Urinary bladder (tissue), 4 donors: ENCODE data around the gene OR9I1. TPM values are rescaled to one million over a fixed set of nuclear protein-coding genes. Genes with fewer than 3 reads are reported as not detected.

Experiments used
- DNase-seq: peaks from one replicate; pipeline ENCODE4 v3.0.0-alpha.2; 2015; ENCODE audit errors: extremely low spot score
- H3K27ac ChIP-seq: one replicate; pipeline ENCODE4 v1.5.1; 2013; ENCODE audit warnings: low read depth, mild to moderate bottlenecking, moderate library complexity
- H3K36me3 ChIP-seq: one replicate; pipeline ENCODE4 v1.6.1; 2013; ENCODE audit warnings: mild to moderate bottlenecking, moderate library complexity; ENCODE audit not compliant: insufficient read depth
- H3K4me1 ChIP-seq: one replicate; pipeline ENCODE4 v1.6.1; 2013; ENCODE audit warnings: mild to moderate bottlenecking, moderate library complexity; ENCODE audit not compliant: insufficient read depth
- H3K4me3 ChIP-seq: one replicate; pipeline ENCODE4 v1.5.1; 2013; ENCODE audit warnings: low read depth, low read length
- WGBS: extraction: QIAGEN DNeasy Blood & Tissue Kit; methylation state at CpG from one replicate; pipeline ENCODE4 v1.1.7; 2013; 5-methylcytosine and 5-hydroxymethylcytosine counted together
- polyA plus RNA-seq: library from polyadenylated mRNA; stranded (reverse); fragments of 200-250 nt; gene quantifications from one replicate; pipeline ENCODE4 v1.2.3, GENCODE V29; 2013
- total RNA-seq: library from RNA; depleted of rRNA; stranded (reverse); fragments of >200 nt; gene quantifications from one replicate; pipeline ENCODE4 v1.2.3, GENCODE V29; 2014
- donor health status: healthy with polysubstance abuse.
- donor health status: healthy.

OR9I1 gene
- total and polyA plus RNA-seq, 2 donors: not detected

- no peak overlapping the region for H3K27ac ChIP-seq
- WGBS: 85% methylated on average over 1 of the region's 1 CpG
- DNase-seq: no peak
- H3K4me3 ChIP-seq: no peak overlapping the region
- H3K4me1 ChIP-seq: no peaks in the 10 kb centered on the region
- H3K36me3 ChIP-seq: no peaks in the 10 kb centered on the region
Measured at GRCh38 chr11:58070585-58070984, 54.7 kb downstream of the OR9I1 start.

- Histone ChIP-seq H3K4me3 (no peak overlapping the region), H3K4me1 (no peaks in the 10 kb centered on the region), H3K27ac (no peak overlapping the region), H3K36me3 (no peaks in the 10 kb centered on the region)
- no peak for DNase-seq
- 92% methylated on average over 6 of the region's 6 CpGs for WGBS
Measured at GRCh38 chr11:58068655-58069054, 56.7 kb downstream of the OR9I1 start.

GRCh38 chr11:58067685-58068084 is 57.6 kb downstream of the OR9I1 start:
- no peaks in the 10 kb centered on the region for H3K4me1 ChIP-seq
- DNase-seq: no peak
- H3K27ac ChIP-seq: no peak overlapping the region
- WGBS: 59% methylated on average over 5 of the region's 5 CpGs
- no peak overlapping the region for H3K4me3 ChIP-seq
- no peaks in the 10 kb centered on the region for H3K36me3 ChIP-seq

Other genes with a start within 250 kb of the OR9I1 start
- not detected for gene OR9Q1, start 101.6 kb downstream of the OR9I1 start, total RNA-seq
- gene OR9Q1, start 101.6 kb downstream of the OR9I1 start, polyA plus RNA-seq: not detected
- gene OR6Q1, start 94.6 kb downstream of the OR9I1 start, total RNA-seq: not detected
- not detected for gene OR6Q1, start 94.6 kb downstream of the OR9I1 start, polyA plus RNA-seq
- not detected for gene OR9Q2, start 63.5 kb upstream of the OR9I1 start, total RNA-seq
- gene OR9Q2, start 63.5 kb upstream of the OR9I1 start, polyA plus RNA-seq: not detected
- not detected for gene OR1S2, start 78.6 kb upstream of the OR9I1 start, total RNA-seq
- not detected for gene OR1S2, start 78.6 kb upstream of the OR9I1 start, polyA plus RNA-seq
- not detected for gene OR1S1, start 87.2 kb upstream of the OR9I1 start, total RNA-seq
- not detected for gene OR1S1, start 87.2 kb upstream of the OR9I1 start, polyA plus RNA-seq
- not detected for gene OR10Q1, start 103.4 kb upstream of the OR9I1 start, total RNA-seq
- gene OR10Q1, start 103.4 kb upstream of the OR9I1 start, polyA plus RNA-seq: not detected
- not detected for gene OR10W1, start 142.7 kb upstream of the OR9I1 start, total RNA-seq
- not detected for gene OR10W1, start 142.7 kb upstream of the OR9I1 start, polyA plus RNA-seq
- gene OR5B17, start 233.5 kb upstream of the OR9I1 start, total RNA-seq: not detected
- not detected for gene OR5B17, start 233.5 kb upstream of the OR9I1 start, polyA plus RNA-seq